Tongue (tissue), 2 donors: ENCODE results near the gene SLC41A1. TPM values are rescaled to one million over a fixed set of nuclear protein-coding genes. Genes with fewer than 3 reads are reported as not detected.
A peak's percentile ranks its signal among the peaks of the same experiment; 100 is the strongest.

ENCODE experiments used
- DNase-seq: peaks from one replicate; pipeline ENCODE4 v3.0.0-alpha.2; 2015
- total RNA-seq: library from RNA; depleted of rRNA; stranded (reverse); fragments of >200 nt; gene quantifications from one replicate; pipeline ENCODE4 v1.2.3, GENCODE V29; 2014

Gene SLC41A1
- total RNA-seq, 1 donor from 2014 or later, result 43.6 TPM

- DNase-seq, result no peak
Measured at GRCh38 chr1:205822397-205822796, 9.4 kb upstream of the SLC41A1 start.

- DNase-seq, result no peak
Measured at GRCh38 chr1:205817988-205818387, 5.0 kb upstream of the SLC41A1 start.

GRCh38 chr1:205817364-205817763, 4.4 kb upstream of the SLC41A1 start:
- no peak for DNase-seq

- no peak for DNase-seq
Measured at GRCh38 chr1:205813755-205814058, 709 bp upstream of the SLC41A1 start.

GRCh38 chr1:205812271-205812877, 624 bp downstream of the SLC41A1 start:
- peak; percentile 68 for DNase-seq

- DNase-seq, result peak; percentile 67
Measured at GRCh38 chr1:205811660-205812059, 1.3 kb downstream of the SLC41A1 start.

- no peak for DNase-seq
Measured at GRCh38 chr1:205810448-205811157, 2.4 kb downstream of the SLC41A1 start.

GRCh38 chr1:205809942-205810345, 3.1 kb downstream of the SLC41A1 start:
- no peak for DNase-seq

- DNase-seq, result no peak
Measured at GRCh38 chr1:205809469-205809868, 3.5 kb downstream of the SLC41A1 start.

GRCh38 chr1:205805082-205805711, 7.8 kb downstream of the SLC41A1 start:
- DNase-seq, result no peak

- no peak for DNase-seq
Measured at GRCh38 chr1:205804605-205805004, 8.4 kb downstream of the SLC41A1 start.

GRCh38 chr1:205803986-205804385, 9.0 kb downstream of the SLC41A1 start:
- no peak for DNase-seq

GRCh38 chr1:205802060-205802459, 10.9 kb downstream of the SLC41A1 start:
- no peak for DNase-seq

GRCh38 chr1:205800981-205801703, 11.9 kb downstream of the SLC41A1 start:
- peak; percentile 26 for DNase-seq

GRCh38 chr1:205800427-205800826, 12.6 kb downstream of the SLC41A1 start:
- DNase-seq, result no peak

- no peak for DNase-seq
Measured at GRCh38 chr1:205798577-205798976, 14.4 kb downstream of the SLC41A1 start.

- DNase-seq, result no peak
Measured at GRCh38 chr1:205797168-205797567, 15.8 kb downstream of the SLC41A1 start.

- no peak for DNase-seq
Measured at GRCh38 chr1:205794011-205794730, 18.8 kb downstream of the SLC41A1 start.

- DNase-seq, result peak; percentile 81
Measured at GRCh38 chr1:205792961-205793673, 19.9 kb downstream of the SLC41A1 start.

GRCh38 chr1:205792481-205792881, 20.5 kb downstream of the SLC41A1 start:
- peak; percentile 24 for DNase-seq

GRCh38 chr1:205791568-205792180, 21.3 kb downstream of the SLC41A1 start:
- peak; percentile 78 for DNase-seq
